HG02973 (cell line): ENCODE results near the gene KLHL29.

Source experiments
- ATAC-seq: cut with Tn5 transposase; IDR thresholded peaks from one replicate; pipeline ENCODE4 v1.9.1; 2021; ENCODE audit warnings: moderate library complexity; ENCODE audit not compliant: unreplicated experiment

Gene KLHL29

DNA sequence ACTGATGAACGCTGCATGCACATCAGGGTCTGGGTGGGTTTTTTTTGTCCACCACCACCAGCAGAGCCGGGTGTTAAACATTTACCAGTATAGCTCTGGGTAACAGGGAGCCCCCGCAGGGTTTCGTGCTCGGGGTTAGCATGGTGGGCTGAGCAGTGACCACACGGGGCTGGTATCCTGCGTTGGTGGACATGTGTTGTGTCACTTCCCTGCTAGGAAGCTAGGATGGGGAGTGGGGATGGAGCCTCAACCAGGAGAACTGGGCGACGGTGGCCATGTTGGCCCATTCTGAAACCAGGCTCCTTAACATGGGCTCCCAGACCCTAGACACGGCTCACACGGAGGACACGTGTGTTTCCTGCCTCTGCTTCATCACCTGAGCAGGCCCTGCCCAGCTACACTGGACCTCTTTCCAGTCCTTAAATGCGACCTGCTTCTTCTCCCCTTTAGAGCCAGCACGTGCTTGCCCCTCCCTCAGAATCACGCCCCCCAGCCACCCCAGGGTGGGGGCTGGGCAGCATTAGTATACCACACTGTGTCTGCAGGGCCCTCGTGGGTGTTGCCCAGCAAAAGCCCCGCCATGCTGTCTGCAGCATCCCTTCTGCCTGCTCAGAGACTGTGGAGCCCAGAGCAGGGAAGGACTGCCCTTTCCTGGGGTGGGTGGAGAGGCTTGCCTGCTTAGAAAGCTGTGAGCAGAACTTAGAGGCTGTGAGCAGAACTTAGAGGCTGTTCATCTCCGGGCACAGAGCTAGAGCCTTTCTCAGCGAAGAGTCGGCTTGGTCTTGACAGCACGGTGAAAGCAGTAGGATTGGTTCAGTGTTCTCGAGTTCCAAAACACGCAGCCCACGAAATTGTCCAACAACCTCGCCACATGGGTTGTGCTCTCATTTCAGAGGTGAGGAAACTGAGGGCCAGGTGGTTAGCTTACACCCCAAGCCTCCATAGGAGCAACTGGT, 142.1 kb downstream of the KLHL29 start:
- ATAC-seq = no peak

DNA sequence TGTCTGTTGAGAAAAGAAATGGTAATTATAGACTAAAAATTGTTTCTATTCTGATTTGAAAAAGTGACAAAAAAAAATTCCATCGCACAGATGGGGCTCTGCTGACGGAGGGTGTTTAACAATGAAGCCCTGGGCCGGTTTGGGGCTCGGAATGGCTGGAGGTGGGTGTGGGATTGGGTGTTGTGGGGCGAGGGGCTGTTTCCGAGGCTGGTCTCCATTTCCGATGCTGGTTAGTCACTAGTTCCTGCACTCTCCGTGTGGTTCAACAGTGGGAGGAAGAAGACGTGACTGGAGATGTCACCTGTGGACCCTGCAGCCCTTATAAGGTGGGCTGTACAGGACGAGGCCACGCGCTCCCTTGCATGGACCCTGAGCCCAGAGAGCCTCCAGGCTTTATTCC, 143.2 kb downstream of the KLHL29 start:
- no peak for ATAC-seq

DNA sequence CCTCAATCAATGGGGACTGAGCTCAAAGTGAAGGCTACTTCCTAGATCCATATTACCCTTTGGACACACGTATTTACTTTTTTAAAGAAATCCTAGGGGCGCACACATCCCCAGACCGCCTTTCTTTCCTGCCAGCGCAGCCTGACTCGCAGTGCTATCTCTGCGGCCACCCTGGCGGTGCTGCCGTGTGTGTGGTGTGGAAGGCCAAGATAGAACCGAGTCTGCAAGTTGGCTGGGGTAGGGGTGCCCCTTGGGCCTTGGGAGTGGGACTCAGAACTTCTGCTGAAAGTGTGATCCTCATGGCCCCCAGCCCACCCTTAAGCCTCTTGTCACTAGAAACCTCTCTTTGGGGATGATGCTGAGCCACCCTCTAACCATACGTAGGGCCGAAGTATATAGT, 143.7 kb downstream of the KLHL29 start:
- ATAC-seq = no peak

DNA sequence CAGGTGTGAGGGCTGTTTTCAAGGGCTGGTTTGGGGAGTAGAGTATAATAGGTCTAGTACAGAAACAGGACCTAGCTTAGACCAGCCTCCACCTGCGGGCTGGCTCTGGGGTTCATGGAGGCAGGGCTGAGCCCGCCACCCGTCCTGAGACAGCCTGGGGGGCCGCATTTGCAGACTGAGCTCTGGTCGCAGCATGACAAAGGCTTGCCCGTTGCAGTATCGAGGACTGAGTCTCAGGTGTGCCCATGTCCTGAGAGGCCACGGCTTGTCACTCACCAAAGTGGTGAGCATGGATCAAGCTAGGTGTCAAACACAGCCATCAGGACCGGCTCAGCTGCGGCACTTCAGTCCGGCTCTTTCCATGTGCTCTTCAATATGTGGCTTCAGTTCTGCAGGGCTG, 144.7 kb downstream of the KLHL29 start:
- ATAC-seq = no peak

DNA sequence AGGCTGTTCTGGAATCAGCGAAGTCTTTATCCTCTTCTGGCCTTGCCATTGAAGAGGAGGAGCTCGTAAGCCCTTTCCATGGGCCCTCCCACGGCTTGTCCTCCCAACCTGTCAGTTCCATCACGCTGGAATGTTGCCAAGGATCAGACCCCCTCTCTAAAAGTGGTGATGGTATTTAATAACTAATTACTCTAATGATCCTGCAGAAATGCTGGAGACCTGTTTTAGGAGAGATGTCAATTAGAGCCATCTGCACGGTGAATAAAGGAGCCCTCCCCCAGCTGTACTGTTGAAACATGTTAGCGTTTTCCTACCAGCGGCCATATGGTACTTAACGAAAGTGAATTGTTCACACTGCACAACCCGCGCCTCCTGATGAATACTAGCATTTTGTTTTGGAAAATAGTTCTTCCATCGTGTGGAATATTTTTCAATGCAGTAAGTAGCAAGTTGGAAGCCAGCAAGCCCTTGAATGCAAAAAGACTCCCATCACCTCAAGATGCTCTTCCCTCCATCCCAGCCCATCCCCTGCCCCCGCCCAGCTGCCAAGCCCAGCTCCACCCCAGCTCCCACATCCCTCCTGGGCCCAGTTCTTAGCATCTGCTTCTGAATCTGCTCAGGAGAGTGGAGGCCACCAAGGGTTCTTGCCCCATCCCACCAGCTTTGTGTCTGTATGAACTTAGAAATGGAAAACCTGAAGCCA, 145.4 kb downstream of the KLHL29 start:
- no peak for ATAC-seq

DNA sequence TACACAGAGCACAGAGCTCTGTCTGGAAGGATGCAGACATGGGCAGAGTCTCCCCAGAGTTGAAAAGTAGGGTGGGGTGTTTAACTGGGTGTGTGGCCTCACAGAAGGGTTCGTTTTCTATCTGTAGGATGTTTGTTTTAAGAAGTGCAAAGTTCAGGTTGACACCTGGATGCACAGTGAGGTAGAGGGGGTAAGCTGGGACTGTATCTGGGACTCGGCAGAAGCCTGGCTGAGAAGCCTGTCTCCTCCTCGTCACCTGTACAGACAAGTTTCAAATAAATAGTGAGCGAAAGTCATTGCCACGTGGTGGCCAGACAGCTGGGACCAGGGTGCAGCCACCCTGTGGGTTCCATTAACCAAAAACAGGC, 145.9 kb downstream of the KLHL29 start:
- ATAC-seq = no peak

DNA sequence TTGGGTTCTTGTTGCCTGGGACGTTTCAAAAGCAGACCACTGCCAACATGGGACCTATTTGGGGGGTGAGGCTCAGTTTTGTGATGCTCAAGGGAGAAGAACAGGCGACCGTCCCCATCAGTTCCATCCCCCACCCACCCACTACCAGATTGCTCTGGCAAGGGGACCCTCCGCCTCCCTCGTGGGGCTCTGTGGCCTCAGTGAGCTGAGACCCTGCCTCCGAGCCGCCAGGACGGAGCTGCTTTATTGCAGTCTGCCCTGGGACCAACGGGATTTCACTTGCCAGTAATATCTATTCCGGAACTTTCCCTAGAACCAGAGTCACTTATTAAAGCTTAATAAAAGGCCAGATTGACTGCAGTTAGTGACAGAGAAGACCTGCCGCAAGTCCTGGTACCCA, 146.3 kb downstream of the KLHL29 start:
- no peak for ATAC-seq

DNA sequence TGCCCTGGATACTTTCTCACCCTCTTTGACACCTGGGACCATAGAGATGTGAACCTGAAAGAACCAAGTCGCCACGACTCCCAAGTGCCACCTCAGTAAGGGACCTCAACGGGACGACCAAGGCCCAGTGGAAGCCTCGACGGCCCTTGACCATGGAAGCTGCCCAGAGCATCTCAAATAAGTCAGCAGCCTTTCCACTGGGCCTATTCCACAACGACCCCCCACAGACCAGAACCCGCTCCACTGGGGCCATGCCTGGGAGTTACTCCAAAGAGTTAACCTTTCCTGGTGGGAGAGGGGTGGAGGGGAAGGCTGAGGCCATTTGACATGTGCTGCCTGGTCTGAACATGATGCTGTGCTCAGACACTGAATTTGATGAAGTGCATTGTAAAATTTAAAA, 146.9 kb downstream of the KLHL29 start:
- ATAC-seq = no peak

DNA sequence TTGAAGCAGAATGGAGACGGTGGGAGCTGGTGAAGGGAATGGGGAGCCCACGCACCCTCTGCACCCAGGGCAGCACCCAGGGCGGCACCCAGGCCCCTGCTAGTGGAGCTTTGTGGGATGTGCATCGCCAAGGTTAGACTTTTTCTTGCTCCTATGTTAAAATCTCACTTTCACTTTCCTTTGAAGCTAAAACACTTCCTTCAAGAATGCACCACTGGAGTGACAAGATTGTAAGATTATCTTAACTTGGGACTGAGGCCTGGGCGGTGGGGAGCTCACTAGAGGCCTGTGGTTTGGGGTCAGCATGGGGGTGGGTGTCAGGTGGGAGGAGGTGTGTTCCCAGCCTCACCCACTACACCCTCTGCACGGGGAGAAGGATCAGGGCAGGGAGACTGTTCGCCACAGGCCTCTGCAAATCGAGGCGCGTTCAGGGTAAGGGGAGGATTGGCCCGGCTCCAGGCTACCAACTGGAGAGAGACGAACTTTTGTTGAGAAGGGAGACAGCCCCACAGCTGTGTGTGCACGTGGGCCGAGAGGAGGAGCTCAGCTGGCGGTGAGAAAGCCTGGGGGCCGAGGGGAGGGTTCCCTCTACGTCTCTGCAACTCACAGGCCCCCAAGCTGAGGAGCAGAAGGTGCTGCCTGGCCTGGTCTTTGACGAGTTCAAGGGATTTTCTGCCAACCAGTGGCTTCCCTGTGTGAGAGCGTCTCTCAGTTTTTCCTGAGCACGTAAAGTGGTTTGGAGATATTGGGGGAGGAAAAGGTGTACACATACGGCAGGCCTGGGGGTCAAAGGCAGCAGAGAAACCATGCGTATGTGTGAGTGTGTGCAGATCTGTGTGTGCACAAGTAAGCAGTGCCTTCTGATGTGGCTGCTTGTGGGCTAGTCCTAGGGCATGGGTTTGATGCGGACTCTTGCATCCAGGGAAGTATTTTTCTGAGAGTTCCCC, 147.7 kb downstream of the KLHL29 start:
- ATAC-seq = peak; percentile 41

DNA sequence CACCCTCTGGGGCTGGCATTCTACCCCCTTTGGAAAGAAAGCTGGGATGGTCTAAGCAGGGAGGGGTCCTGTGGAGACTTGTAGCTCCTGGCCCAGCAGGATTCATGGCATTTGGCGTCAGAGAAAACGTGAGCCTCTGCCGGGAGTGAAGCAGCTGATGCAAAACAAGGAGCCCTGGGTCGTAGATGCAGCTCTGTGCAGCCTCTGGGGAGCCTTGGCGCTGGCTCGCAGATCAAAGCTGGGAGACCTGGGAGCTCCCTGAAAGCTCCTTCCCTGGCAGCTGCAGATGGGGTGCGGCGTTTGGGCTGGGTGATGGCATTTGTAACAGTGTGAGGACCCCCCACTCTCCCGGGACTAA, 148.3 kb downstream of the KLHL29 start:
- ATAC-seq = no peak

DNA sequence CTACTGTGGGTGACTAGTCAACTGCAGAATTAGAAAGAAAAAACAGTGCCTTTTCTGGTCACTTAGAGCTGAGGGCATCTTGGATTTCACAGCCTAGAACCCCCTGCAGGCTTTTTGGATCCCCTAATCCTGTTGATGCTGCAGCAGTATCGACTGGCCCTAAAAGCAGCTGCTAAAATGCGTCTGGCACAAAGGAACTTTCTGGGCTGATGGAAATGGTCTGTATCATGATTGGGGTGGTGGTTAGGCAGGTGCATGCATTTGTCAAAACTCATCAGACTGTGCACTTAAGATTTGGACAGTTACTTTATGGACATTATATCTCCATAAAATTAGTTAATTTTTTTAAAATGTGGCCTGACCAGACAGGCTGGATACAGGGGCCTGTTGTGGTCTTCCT, 149.8 kb downstream of the KLHL29 start:
- no peak for ATAC-seq

DNA sequence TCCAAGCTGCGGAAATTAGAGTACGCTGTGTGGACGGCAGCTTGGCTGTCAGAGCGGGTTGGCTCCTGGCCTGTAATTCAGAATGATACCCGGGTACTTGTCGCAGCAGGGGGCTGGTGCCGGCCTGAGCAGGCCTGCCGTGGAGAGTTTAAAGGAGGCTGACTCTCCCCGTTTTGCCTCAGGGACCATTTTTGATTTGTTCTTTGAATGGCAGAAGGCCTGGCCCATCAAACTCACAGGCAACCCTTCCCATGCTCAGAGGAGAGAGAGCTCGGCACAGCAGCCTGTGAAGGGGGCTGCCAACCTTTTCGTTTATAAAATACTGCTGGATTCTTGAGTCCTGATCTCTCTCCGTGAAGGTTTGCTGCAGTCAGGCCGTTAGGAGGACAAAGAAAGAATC, 151.3 kb downstream of the KLHL29 start:
- ATAC-seq = no peak

DNA sequence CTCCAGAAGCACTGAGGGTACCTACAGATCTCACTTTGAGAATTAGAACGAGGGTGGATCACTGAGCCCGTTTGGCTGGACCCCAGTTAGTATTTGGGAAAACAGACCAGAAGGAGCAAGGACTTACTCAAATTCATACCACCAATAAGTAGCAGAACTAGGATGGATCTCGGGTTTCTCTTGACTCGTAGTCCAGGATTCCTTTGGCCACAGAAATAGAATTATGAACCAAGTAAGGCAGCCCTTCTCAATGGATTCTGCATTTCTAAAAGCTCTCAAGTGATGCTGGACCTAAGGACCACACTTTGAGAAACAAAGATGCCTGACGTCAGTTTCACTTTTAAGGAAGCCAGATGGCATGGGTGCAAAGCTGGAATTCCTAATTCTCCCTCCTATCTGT, 153.0 kb downstream of the KLHL29 start:
- ATAC-seq = no peak

DNA sequence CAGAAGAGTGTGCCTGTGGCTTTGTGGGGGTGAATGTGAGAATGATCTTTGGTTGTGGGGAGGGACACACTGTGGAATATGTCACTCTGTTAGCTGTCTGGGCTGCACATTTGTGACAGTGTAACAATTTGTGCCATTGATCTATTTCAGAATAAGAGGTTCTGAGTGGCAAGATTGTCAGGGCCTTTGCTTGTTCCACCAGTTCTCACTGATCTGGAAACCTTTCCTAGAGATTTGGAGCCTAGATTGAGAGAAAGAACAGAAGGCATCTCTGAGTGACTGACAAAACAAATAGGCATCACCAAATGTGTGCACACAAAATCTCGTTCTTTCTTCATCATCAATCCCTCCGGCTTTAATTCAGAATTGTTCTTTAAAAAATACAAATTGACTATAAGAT, 153.6 kb downstream of the KLHL29 start:
- no peak for ATAC-seq

DNA sequence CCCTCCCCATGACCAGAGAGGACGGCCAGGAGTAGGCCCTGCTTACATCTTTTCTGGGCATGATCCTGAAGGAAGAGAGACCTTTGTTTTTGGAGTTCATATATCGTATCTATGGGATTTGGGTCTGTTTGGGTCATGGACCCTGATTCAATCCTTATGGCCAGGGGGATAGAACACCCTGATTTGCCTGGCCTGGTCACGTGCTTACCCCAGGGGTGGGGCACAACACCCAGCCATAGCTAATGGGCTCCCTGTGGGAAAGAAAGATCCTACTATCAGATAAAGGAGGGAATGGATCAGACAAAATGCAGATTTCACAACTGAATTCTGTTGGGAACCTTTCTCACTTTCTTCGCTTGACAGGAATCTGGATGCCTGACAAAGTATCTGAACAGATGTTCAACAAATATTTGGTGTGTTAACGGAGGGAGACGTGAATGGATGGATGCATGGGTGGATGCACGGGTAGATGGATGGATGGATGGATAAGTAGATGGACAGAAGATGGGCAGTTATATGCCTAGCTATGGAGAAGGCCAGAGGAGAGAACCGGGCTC, 155.9 kb downstream of the KLHL29 start:
- no peak for ATAC-seq

DNA sequence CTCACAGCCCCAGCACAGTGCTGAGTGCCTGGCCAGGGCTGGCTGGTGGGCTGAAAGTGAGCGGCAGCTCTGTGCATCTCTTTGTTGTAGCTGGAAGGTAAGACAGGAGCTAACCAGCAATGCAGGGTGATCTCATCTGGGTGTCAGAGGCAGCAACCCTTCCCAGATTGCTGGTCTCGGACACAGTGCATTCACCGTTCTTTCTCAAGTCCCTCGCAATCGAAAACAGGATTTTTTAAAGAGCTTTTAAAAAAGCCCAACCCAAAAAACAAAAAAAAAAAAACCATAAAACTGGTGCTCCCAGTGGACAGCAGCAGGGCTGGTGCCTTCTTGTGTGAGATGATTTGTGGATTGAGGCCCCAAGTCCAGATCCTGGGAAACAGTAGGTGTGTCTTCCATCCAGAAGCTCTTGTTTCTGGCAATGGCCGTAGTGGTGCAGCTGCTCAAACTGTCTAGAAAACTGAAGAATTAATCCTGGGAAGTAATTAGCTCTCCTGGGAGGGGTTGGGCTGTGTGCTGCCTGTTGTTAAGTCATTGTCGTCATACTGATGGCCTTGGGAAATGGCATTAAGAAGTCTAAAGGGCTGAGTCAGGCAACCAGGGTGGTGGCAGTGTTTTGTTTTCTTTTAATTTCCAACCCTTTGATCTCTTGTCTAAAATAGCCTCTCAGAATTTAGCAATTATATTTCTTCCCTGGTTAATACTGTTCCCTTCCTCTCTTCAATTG, 156.7 kb downstream of the KLHL29 start:
- no peak for ATAC-seq

DNA sequence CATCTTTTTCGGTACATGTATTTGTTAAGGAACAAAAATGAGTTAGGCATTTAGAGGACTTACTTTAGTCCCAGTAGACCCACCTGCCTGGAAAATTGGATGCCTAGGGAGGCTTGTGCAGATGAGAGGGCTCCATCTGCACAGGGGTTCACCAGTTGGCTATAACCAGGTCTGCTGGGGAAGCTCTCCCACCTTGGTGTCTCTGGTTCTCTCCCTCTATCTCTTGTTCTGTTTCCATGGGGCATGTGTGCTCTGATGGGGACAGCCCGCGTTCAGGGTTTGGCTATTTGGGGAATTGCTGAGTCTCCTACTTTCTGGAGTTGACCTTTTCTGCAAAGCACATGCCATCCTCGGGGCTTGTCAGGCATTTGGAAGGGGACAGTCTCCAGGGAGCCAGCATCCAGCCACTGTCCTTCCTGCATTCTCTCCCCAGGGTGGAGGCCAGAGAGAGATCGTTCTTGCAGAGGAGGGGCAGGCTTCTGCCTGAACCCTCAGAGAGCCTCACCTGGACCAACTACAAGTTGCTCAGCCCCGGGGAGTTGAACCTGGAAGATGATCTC, 157.3 kb downstream of the KLHL29 start:
- ATAC-seq = no peak

DNA sequence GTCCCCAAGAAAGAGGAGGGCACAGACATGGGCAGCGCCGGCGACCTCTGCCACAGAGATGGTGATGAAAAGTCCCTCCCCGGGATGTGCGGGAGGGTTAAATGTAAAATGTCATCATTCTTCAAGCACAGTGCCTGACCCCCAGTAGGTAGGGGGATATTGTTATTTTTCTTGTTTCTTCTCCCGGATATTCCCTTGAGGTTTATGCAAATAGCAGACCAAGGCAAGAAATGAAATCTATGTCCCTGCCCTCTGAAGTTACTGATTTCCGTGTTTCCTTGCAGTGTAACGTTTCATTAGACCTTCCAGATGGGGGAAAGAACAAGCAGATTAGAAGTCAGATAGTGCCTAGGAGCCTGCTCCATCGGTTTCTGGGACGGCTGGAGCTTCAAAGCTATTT, 158.3 kb downstream of the KLHL29 start:
- no peak for ATAC-seq

DNA sequence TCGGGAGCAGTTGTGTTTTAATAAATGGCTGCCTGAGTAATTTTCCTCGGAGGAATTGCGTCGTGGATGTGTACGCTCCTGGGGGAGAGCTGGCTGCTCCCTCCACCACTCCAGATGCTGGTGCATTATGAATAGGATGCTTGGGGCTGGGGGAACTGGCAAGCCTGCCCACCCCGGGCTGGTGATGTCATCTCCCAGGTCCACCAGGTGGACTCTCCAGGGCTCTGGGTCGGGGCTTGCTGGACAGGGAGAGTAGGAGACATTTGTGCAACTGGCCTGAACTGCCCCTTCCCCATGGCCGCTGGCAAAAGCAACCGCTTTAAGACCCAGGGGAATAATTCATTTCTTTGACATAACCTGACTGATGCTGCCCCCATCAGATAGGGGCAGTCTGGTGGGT, 158.7 kb downstream of the KLHL29 start:
- no peak for ATAC-seq
